ENCODE measurements around the gene RCAN1.

- TF ChIP-seq CTCF (IDR thresholded peaks at IDR 0.05; ENCODE audit: poor library complexity) (no peak), EZH2 (IDR thresholded peaks at IDR 0.05; ENCODE audit: borderline replicate concordance) (no peak)
These were observed 17.6 kb upstream of the RCAN1 start for GRCh38 chr21:34632498-34632897.
